SK-N-SH (cell line): ENCODE results near the gene TLN1. TPM values are rescaled to one million over a fixed set of nuclear protein-coding genes. Genes with fewer than 3 reads are reported as not detected.

Source experiments
- CTCF ChIA-PET: fragments of 300-600, 350-600 bp; formaldehyde crosslinking; extraction: SDS; loops from one replicate; lab custom pipeline; 2021; lab: Yijun Ruan, JAX
- POLR2A ChIA-PET: fragments of 350-600 bp; sonication (Branson Sonifier 250); formaldehyde crosslinking; extraction: SDS; loops from one replicate; lab custom pipeline; 2020; ENCODE audit warnings: antibody characterized with exemption, inconsistent platforms; lab: Yijun Ruan, JAX
- DNase-seq: peaks from one replicate; pipeline ENCODE4 v3.0.0; 2012
- H2AFZ ChIP-seq: fragments of 200-600 bp; sonication (generic); 2 replicates; pipeline ENCODE4 v1.8.1; 2016; ENCODE audit warnings: antibody characterized with exemption, mild to moderate bottlenecking, low read depth
- H3F3A ChIP-seq: fragments of 200-600 bp; sonication (generic); replicated peaks from 2 replicates; pipeline ENCODE3; 2016; ENCODE audit warnings: antibody characterized with exemption, mild to moderate bottlenecking; ENCODE audit not compliant: insufficient read depth
- H3K27ac ChIP-seq, 2 experiments: fragments of 200-500 bp in 1 of 2; fragments of 200-600 bp in 1 of 2; sonication (Bioruptor generic) in 1 of 2; sonication (generic), shearing (Covaris generic) in 1 of 2; 2 replicates each; pipeline versions ENCODE4 v1.5.1 to v1.6.1; 2014 to 2016; ENCODE audit warnings: low read depth in 2 of 2, inconsistent platforms in 1 of 2, low read length in 1 of 2, mild to moderate bottlenecking in 1 of 2, mixed read lengths in 1 of 2
- H3K27me3 ChIP-seq: fragments of 200-600 bp; sonication (generic), shearing (Covaris generic); 2 replicates; pipeline ENCODE4 v1.6.1; 2016; ENCODE audit warnings: mixed run types; ENCODE audit not compliant: insufficient read depth
- H3K36me3 ChIP-seq, 2 experiments: fragments of 200-500 bp in 1 of 2; fragments of 200-600 bp in 1 of 2; sonication (Bioruptor generic) in 1 of 2; sonication (generic) in 1 of 2; replicated peaks in 1 of 2; 2 replicates each; pipeline versions ENCODE3 to v1.5.1; 2014 to 2016; ENCODE audit warnings: low read length in 1 of 2, mild to moderate bottlenecking in 1 of 2; ENCODE audit not compliant: insufficient read depth in 2 of 2, control insufficient read depth in 1 of 2
- H3K4me1 ChIP-seq, 2 experiments: fragments of 200-500 bp in 1 of 2; fragments of 200-600 bp in 1 of 2; sonication (Bioruptor generic) in 1 of 2; sonication (generic), shearing (Covaris generic) in 1 of 2; 2 replicates each; pipeline versions ENCODE4 v1.5.1 to v1.6.1; 2014 to 2016; ENCODE audit warnings: low read depth in 1 of 2, low read length in 1 of 2, mixed run types in 1 of 2; ENCODE audit not compliant: insufficient read depth in 2 of 2, control insufficient read depth in 1 of 2
- H3K4me2 ChIP-seq: fragments of 200-600 bp; sonication (generic), shearing (Covaris generic); 2 replicates; pipeline ENCODE4 v1.6.1; 2017; ENCODE audit warnings: mixed run types
- H3K4me3 ChIP-seq, 2 experiments: fragments of 200-500 bp in 1 of 2; fragments of 200-600 bp in 1 of 2; sonication (Bioruptor generic) in 1 of 2; sonication (generic), shearing (Covaris generic) in 1 of 2; 2 replicates each; pipeline versions ENCODE4 v1.5.1 to v1.8.1; 2014 to 2016; ENCODE audit warnings: low read depth in 2 of 2, inconsistent platforms in 1 of 2, low read length in 1 of 2, mild to moderate bottlenecking in 1 of 2, mixed read lengths in 1 of 2, moderate library complexity in 1 of 2
- H3K79me2 ChIP-seq: fragments of 200-600 bp; sonication (generic); 2 replicates; pipeline ENCODE4 v1.8.1; 2017; ENCODE audit warnings: mild to moderate bottlenecking; ENCODE audit not compliant: insufficient read depth
- H3K9ac ChIP-seq: fragments of 200-600 bp; sonication (generic); 2 replicates; pipeline ENCODE4 v1.6.1; 2017; ENCODE audit warnings: mixed run types
- H3K9me2 ChIP-seq: fragments of 200-600 bp; sonication (generic); 2 replicates; pipeline ENCODE4 v1.6.1; 2017; ENCODE audit warnings: mixed run types
- H3K9me3 ChIP-seq: fragments of 200-600 bp; sonication (generic); 2 replicates; pipeline ENCODE4 v1.6.1; 2017; ENCODE audit warnings: mixed run types, mild to moderate bottlenecking, moderate library complexity
- H4K20me1 ChIP-seq: fragments of 200-600 bp; sonication (generic); 2 replicates; pipeline ENCODE4 v1.6.1; 2017; ENCODE audit warnings: mild to moderate bottlenecking, mixed run types; ENCODE audit not compliant: insufficient read depth
- CHD2 ChIP-seq: fragments of 150-350 bp; IDR thresholded peaks from 2 replicates; pipeline ENCODE4 v1.6.1; 2018; ENCODE audit warnings: low read length; ENCODE audit not compliant: partially characterized antibody
- ELF1 ChIP-seq: IDR thresholded peaks from 2 replicates; pipeline ENCODE4 v1.4.0; 2012
- EP300 ChIP-seq, 2 experiments: IDR thresholded peaks; 2 replicates each; pipeline versions ENCODE4 v1.4.0 to v1.6.1; 2012; ENCODE audit warnings: borderline replicate concordance in 1 of 2, low read depth in 1 of 2, low read length in 1 of 2
- EZH2phosphoT487 ChIP-seq: fragments of 200-600 bp; sonication (generic); IDR thresholded peaks from 2 replicates; pipeline ENCODE4 v1.6.1; 2017; ENCODE audit warnings: low read depth, mixed run types, mild to moderate bottlenecking, antibody characterized with exemption, moderate library complexity, borderline replicate concordance
- GABPA ChIP-seq: IDR thresholded peaks from 2 replicates; pipeline ENCODE4 v1.4.0; 2012; ENCODE audit warnings: low read depth, mild to moderate bottlenecking
- JUND ChIP-seq: IDR thresholded peaks from 2 replicates; pipeline ENCODE4 v1.4.0; 2012
- MXI1 ChIP-seq: IDR thresholded peaks from 2 replicates; pipeline ENCODE4 v1.6.1; 2012; ENCODE audit warnings: mild to moderate bottlenecking, low read depth, low read length, improper control_type of control experiment
- NFIC ChIP-seq: IDR thresholded peaks from 2 replicates; pipeline ENCODE4 v1.4.0; 2012; ENCODE audit warnings: borderline replicate concordance
- REST ChIP-seq: IDR thresholded peaks from 2 replicates; pipeline ENCODE4 v1.6.1; 2012; ENCODE audit warnings: mild to moderate bottlenecking, low read depth, low read length, moderate library complexity
- RFX5 ChIP-seq: IDR thresholded peaks from 2 replicates; pipeline ENCODE4 v1.6.1; 2012; ENCODE audit warnings: mild to moderate bottlenecking, improper control_type of control experiment, low read length
- SMC3 ChIP-seq: IDR thresholded peaks from 2 replicates; pipeline ENCODE4 v1.6.1; 2012; ENCODE audit warnings: low read depth, low read length, improper control_type of control experiment
- TEAD4 ChIP-seq: IDR thresholded peaks from 2 replicates; pipeline ENCODE4 v1.4.0; 2012; ENCODE audit warnings: mild to moderate bottlenecking, borderline replicate concordance; ENCODE audit not compliant: insufficient read depth
- WGBS: methylation state at CpG from one replicate; pipeline ENCODE4 v1.1.6; 2017; ENCODE audit warnings: low lambda C conversion rate; 5-methylcytosine and 5-hydroxymethylcytosine counted together
- polyA plus RNA-seq, 3 experiments: library from polyadenylated mRNA; depleted of rRNA; stranded (reverse); fragments of >200 nt; gene quantifications; 2 replicates each; pipeline ENCODE4 v1.2.3, GENCODE V29; 2012
- TF ChIP-seq, protein P1 (sequence below): fragments of 150-350 bp; IDR thresholded peaks from 2 replicates; pipeline ENCODE4 v1.6.1; 2017; ENCODE audit warnings: antibody characterized with exemption, low read length, low read depth, borderline replicate concordance
- TF ChIP-seq, protein P2 (sequence below): IDR thresholded peaks from 2 replicates; pipeline ENCODE4 v1.4.0; 2012; ENCODE audit warnings: low read depth
- TF ChIP-seq, protein P3 (sequence below): IDR thresholded peaks from 2 replicates; pipeline ENCODE4; 2012
- TF ChIP-seq, protein P4 (sequence below): fragments of 150-350 bp; IDR thresholded peaks from 2 replicates; pipeline ENCODE4 v1.6.1; 2016; ENCODE audit warnings: mild to moderate bottlenecking, low read depth, low read length

The TLN1 gene
- polyA plus RNA-seq, 1 of the 3 experiments (the other 2 are of a cell fraction): 115 TPM

GRCh38 chr9:35748242-35748857 is 16.4 kb upstream of the TLN1 start:
- Histone ChIP-seq H3K4me2 (peak overlapping the region; percentile 82), H2AFZ (peak overlapping the region; percentile 80; the same call in 1 of the 2 replicates), H3K79me2 (peaks cover 72% of the 10 kb centered on the region), H3K9me3 (no peaks in the 10 kb centered on the region), H3K27ac (peak overlapping the region; percentile 70 to 79; a peak in 3 of 4 replicates), H3K27me3 (no peaks in the 10 kb centered on the region), H3K36me3 (peaks cover 25 to 46% of the 10 kb centered on the region in 2 experiments), H3K4me1 (peaks cover 12 to 33% of the 10 kb centered on the region in 2 experiments; a peak in 2 of 4 replicates)
- no peak for TF ChIP-seq MXI1
- TF ChIP-seq, protein P1, sequence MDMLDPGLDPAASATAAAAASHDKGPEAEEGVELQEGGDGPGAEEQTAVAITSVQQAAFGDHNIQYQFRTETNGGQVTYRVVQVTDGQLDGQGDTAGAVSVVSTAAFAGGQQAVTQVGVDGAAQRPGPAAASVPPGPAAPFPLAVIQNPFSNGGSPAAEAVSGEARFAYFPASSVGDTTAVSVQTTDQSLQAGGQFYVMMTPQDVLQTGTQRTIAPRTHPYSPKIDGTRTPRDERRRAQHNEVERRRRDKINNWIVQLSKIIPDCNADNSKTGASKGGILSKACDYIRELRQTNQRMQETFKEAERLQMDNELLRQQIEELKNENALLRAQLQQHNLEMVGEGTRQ: no peak
- TF ChIP-seq, all 33 proteins: peak for 0
- Histone ChIP-seq H3K9me2 (no peaks in the 10 kb centered on the region), H3K4me3 (peak overlapping the region; percentile 97 to 98), H3K9ac (peak overlapping the region; percentile 90), H3F3A (peaks cover 7% of the 10 kb centered on the region), H4K20me1 (peaks cover 31% of the 10 kb centered on the region)
- WGBS: under 1% methylated on average over 19 of the region's 24 CpGs
- DNase-seq: no peak
- ChIA-PET CTCF (interaction anchor here (1.0 to 6.8 kb wide), 13 partner anchors 9 to 137 kb away, joined by 3 to 88 read pairs (median 5); partner anchors contain the start of genes CCDC107, CREB3, NPR2 and TLN1), POLR2A (interaction anchor here (1.6 to 2.6 kb wide), 4 partner anchors 8 to 17 kb away, joined by 5 to 28 read pairs (median 8); partner anchors contain the start of genes CREB3 and TLN1)

GRCh38 chr9:35746583-35746982 is 14.6 kb upstream of the TLN1 start:
- Histone ChIP-seq H3K27me3 (no peaks in the 10 kb centered on the region), H3K9me2 (no peaks in the 10 kb centered on the region), H3K36me3 (peaks cover 37 to 45% of the 10 kb centered on the region in 2 experiments), H4K20me1 (peaks cover 31% of the 10 kb centered on the region), H3K9ac (peak overlapping the region; percentile 90; the same call in 1 of the 2 replicates), H3F3A (peaks cover 7% of the 10 kb centered on the region), H3K4me3 (peak overlapping the region; percentile 97 to 98), H3K4me2 (peak overlapping the region; percentile 82), H3K4me1 (peaks cover 12 to 33% of the 10 kb centered on the region in 2 experiments; a peak in 2 of 4 replicates), H2AFZ (no peak overlapping the region), H3K79me2 (peaks cover 89% of the 10 kb centered on the region), H3K9me3 (no peaks in the 10 kb centered on the region), H3K27ac (peak overlapping the region in 1 of 2 experiments; percentile 44; a peak in 1 of 4 replicates)
- 61% methylated on average over 3 of the region's 3 CpGs for WGBS
- no peak for DNase-seq
- ChIA-PET POLR2A (interaction anchor here (0.9 kb wide), 1 partner anchor 10 kb away, joined by 4 read pairs; no protein-coding TSS in a partner anchor), CTCF (interaction anchor here (0.7 to 6.8 kb wide), 8 partner anchors 9 to 135 kb away, joined by 3 to 88 read pairs (median 10); no protein-coding TSS in a partner anchor)
- TF ChIP-seq TEAD4: no peak
- TF ChIP-seq MXI1: no peak
- TF ChIP-seq ELF1: no peak
- no peak for TF ChIP-seq NFIC
- TF ChIP-seq, protein P2, sequence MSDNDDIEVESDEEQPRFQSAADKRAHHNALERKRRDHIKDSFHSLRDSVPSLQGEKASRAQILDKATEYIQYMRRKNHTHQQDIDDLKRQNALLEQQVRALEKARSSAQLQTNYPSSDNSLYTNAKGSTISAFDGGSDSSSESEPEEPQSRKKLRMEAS: no peak
- TF ChIP-seq, protein P3, sequence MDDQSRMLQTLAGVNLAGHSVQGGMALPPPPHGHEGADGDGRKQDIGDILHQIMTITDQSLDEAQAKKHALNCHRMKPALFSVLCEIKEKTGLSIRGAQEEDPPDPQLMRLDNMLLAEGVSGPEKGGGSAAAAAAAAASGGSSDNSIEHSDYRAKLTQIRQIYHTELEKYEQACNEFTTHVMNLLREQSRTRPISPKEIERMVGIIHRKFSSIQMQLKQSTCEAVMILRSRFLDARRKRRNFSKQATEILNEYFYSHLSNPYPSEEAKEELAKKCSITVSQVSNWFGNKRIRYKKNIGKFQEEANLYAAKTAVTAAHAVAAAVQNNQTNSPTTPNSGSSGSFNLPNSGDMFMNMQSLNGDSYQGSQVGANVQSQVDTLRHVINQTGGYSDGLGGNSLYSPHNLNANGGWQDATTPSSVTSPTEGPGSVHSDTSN: no peak
- TF ChIP-seq SMC3: no peak
- no peak for TF ChIP-seq REST
- TF ChIP-seq, protein P4, sequence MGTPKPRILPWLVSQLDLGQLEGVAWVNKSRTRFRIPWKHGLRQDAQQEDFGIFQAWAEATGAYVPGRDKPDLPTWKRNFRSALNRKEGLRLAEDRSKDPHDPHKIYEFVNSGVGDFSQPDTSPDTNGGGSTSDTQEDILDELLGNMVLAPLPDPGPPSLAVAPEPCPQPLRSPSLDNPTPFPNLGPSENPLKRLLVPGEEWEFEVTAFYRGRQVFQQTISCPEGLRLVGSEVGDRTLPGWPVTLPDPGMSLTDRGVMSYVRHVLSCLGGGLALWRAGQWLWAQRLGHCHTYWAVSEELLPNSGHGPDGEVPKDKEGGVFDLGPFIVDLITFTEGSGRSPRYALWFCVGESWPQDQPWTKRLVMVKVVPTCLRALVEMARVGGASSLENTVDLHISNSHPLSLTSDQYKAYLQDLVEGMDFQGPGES: no peak
- no peak for TF ChIP-seq EP300 (IDR thresholded peaks at IDR 0.05; ENCODE audit: borderline replicate concordance in 1 of 2, low read depth in 1 of 2, low read length in 1 of 2)
- TF ChIP-seq, protein P1: no peak
- no peak for TF ChIP-seq RFX5
- no peak for TF ChIP-seq GABPA
- no peak for TF ChIP-seq JUND
- TF ChIP-seq EZH2phosphoT487: no peak
- no peak for TF ChIP-seq CHD2
